GM12892 (cell line): ENCODE measurements around the gene SLC16A3.

ENCODE experiments used
- DNase-seq: peaks from one replicate; pipeline ENCODE4 v3.0.0; 2011; ENCODE audit not compliant: insufficient read length
- FAIRE-seq: peaks from 2 replicates; lab custom pipeline; 2011; peaks lifted over from hg19 to GRCh38; lab: Jason Lieb, UNC
- POLR2A ChIP-seq: IDR thresholded peaks from 2 replicates; pipeline ENCODE4 v1.6.1; 2011; ENCODE audit warnings: low read depth, low read length, control low read depth
- POLR2AphosphoS5 ChIP-seq: IDR thresholded peaks from 2 replicates; pipeline ENCODE4 v1.6.1; 2011; ENCODE audit warnings: low read depth, low read length, control low read depth
- TAF1 ChIP-seq: IDR thresholded peaks from 2 replicates; pipeline ENCODE4 v1.6.1; 2011; ENCODE audit warnings: low read depth, mild to moderate bottlenecking, control low read depth, low read length, borderline replicate concordance

Gene SLC16A3

DNA sequence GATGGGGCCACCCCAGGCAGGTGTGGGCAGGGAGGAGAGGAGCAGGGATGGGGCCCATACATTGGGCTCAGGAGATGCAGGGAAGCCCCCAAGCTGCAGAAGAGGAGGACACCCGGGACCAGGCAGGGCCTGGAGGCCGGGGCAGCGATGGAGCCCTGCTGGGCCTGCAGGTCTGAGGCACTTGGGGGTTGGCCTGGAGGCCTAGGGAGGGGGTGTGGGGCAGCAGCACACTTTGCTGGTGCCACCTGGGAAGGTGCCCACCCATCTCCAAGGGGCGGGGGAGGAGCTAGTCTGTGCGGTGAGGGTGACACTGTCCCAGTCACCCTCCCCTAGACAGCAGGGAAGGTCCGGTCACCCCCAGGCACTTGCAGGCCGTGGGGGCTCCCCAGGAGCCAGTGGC, 9.8 kb upstream of the SLC16A3 start:
- TF ChIP-seq POLR2AphosphoS5, result no peak
- TF ChIP-seq POLR2A, result no peak
- no peak for TF ChIP-seq TAF1
- no peak for DNase-seq
- no peak for FAIRE-seq

DNA sequence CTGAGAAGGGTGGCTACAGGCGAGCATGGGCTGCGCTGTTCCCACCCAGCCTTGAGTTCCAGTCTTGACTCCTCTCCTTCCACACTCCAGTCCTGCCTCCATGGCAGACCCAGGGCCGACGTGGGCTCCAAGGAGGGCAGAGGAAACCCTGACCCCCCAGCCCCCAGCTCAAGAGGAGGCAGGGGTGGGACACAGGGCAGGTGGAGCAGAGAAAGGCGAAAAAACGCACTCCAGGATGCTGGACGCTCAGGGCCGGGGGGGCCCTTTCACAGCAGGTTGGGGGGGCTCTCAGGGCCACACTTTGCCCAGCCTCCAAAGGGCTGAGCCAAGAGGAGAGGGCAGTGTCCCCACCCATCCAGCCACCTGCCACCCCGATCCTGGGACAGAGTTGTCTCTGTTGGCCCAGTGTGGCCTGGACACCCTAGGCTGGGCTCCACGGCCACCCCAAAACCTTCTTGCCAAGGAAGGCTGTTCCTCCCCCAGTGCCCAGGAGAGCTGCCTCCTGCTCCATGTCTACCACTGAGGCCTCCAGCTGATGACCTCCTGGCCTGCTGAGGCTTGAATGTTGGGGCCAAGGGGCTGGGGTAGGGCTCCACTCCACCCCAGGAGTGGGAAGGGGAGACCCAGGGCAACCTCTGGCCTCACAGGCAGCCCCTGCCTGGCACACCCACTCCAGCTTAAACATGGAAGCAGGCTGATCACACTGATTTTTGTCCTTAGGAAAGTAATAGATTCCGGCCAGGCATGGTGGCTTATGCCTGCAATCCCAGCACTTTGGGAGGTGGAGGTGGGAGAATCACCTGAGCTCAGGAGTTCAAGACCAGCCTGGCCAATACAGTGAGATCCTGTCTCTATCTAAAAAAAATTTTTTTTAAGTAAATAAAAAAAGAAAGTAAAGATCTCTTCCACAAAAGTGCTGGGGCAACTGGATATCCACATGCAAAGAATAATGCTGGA, 8.8 kb upstream of the SLC16A3 start:
- DNase-seq, result no peak
- FAIRE-seq, result no peak
- TF ChIP-seq POLR2A (no peak), TAF1 (no peak), POLR2AphosphoS5 (no peak)

DNA sequence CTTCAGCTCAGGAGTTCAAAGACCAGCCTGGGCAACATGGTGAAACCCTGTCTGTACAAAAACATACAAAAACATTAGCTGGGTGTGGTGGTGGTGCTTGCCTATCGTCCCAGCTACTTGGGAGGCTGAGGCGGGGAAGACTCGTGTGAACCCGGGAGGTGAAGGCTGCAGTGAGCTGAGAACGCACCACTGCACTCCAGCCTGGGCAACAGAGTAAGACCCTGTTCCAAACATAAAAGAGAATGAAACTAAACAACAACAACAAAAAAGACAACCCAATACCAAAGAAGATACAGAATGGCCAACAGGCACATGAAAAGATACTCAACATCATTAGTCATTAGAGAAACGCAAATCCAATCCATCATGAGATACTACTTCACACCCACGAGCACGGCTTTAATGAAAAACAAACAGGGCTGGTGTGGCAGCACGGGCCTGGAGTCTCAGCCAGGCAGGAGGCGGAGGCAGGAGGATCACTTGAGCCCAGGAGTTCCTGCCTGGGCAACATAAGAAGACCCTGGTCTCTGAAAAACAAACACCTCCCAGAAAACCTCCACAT, 7.4 kb upstream of the SLC16A3 start:
- DNase-seq, result no peak
- TF ChIP-seq POLR2A (no peak), POLR2AphosphoS5 (no peak), TAF1 (no peak)

DNA sequence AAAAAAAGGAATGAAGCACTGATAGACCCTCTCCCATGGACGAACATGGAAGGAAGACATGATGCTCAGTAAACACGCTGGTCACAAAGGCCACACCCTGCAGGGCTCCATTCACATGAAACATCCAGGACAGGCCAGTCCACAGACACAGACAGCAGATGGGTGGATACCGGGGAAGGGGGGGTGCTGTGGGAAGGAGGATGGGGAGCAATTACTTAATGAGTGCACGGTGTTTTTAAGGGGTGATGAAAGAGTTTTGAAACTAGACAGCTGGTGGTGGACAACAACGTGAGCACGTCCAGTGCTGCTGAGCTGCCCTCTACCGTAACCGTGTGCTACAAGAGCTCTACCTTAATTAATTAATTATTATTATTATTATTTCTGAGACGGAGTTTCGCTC, 6.0 kb upstream of the SLC16A3 start:
- no peak for FAIRE-seq
- no peak for DNase-seq
- no peak for TF ChIP-seq POLR2AphosphoS5
- no peak for TF ChIP-seq TAF1
- TF ChIP-seq POLR2A, result no peak

More for the DNA sequence above, 7.4 kb upstream of the SLC16A3 start:
- no peak for FAIRE-seq

DNA sequence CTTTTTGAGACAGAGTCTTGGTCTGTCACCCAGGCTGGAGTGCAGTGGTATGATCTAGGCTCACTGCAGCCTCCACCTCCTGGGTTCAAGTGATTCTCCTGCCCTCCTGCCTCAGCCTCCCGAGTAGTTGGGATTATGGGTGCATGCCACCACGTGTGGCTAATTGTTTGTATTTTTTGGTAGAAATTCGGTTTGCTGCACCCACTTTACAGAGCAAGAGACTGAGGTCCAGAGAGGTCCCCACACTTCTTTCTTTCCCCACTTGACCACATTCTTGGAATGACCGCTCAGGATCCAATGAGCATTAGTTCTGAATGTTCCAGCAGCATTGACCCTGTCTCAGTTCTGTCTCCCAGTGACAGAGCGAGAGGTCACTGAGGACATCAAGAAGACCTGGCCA, 5.3 kb upstream of the SLC16A3 start:
- DNase-seq, result no peak
- TF ChIP-seq POLR2AphosphoS5, result no peak
- TF ChIP-seq POLR2A, result no peak
- TF ChIP-seq TAF1, result no peak
- FAIRE-seq, result no peak

DNA sequence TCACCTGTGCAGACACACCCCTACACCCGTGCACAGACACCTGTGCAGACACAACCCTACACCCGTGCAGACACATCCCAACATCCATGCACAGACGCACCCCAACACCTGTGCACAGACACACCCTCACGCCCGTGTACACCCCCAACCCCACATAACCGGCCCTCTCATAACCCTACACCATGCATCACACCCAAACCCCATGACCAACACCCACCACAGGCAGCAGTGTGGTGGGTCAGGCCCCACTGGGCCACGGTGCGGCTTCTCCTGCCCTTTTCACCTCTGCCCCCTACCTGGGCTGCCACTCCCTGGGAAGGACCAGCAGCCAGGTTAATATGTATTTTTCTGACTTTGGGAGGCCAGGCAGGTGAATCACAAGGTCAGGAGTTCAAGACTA, 4.2 kb upstream of the SLC16A3 start:
- no peak for TF ChIP-seq POLR2A
- TF ChIP-seq TAF1, result no peak
- TF ChIP-seq POLR2AphosphoS5, result no peak
- no peak for DNase-seq
- no peak for FAIRE-seq

DNA sequence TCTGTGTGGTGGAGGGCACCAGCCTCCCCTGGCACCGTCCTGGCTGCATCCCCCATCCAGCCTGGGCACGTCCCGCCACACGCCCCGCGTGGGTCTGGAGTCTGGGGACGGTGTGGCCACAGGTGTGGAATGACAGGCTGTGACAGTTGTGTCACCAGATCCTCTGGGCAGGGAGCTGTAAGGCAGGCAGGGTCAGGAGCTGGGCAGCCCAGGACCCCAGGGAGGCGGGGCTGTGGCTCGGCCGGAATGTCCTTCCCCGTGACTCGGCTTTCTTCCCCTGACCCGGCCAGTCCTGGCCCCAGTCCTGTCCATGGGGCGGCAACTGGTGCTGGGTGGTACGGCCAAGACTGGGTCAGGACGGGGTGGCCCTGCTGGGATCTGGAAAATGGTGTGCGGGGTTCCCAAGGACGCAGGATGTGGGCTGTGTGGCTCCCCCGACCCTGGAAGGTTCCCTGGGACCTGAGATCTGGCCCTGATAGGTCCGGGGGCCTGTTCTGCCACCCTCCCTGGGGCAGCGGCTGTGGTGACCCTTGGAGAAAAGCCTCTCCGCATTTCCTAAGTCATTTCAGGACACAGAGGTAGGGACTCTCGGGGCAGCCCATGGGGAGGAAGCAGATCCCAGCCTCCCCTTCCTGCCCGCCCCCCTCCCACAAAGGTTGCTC, 3.3 kb upstream of the SLC16A3 start:
- no peak for FAIRE-seq
- no peak for TF ChIP-seq TAF1
- no peak for TF ChIP-seq POLR2AphosphoS5
- no peak for TF ChIP-seq POLR2A
- no peak for DNase-seq

DNA sequence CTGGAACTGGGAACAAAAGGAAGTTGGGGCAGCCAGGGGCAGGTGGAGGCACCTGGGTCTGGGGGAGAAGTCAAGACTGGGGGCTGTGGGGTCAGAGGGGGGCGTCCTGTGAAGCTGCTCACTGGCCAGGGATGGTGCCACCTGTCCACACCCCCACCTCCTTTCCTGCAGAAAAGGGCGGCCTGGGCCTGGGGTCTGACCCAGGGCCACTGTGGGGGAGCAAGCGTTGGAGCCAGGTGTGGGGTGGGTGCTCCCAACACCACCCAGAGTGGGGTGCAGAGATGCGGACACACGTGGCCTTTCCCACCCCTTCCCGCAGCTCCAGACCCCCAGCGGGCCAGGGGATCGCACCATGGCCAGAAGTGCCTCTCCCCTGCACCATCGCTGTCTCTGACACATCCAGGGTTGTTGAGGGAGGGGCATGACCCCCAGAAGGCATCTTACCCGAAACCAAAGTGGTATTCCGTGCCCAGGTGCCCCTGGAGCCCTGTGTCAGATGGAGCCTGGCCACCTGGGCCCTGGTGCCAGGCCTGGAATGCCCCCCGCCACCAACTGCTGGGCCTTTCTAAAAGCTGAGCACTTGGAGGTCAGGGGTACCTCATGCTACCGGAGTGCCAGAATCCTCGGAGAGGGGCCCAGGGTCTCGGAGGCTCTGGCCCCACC, 2.6 kb upstream of the SLC16A3 start:
- DNase-seq (no peak), FAIRE-seq (no peak)
- no peak for TF ChIP-seq POLR2AphosphoS5
- TF ChIP-seq TAF1, result no peak
- no peak for TF ChIP-seq POLR2A

DNA sequence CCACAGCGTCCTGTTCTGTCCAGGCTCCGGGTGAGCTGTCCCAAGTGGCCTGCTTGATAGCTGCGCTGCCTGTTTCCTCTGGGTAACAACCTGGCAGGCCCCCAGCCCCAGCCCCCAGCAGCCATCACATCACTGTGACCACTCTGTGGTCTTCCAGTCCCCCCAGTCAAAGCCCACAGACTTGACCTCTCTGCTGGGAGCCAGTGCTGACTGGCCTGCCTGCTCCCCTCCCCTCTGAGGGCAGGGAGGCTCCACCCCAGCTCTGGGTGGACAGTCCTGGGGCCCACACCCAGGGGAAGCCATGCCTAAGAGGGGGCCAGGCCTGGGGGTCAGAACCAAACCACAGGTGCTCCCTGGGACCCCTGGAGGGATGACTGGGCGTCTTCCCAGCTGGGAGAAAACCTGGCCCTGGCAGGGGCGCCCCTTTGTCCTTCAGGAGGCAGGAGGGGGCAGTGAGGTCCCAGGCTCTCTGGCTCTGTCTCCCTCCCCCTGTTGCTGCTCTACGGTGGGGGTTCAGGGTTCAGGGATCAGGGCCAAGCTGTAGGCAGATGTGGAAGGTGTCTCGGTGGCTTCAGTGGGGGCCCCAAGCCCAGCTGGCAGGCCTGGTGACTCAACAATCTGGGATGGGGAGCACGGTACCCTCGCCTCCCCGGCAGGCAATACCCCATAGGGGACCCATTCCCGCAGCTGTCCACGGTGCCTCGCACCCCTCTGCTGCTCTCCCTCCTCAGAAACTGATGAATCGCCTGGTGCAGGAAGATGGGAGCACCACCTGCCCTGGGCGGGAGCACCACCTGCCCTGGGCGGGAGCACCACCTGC, 1.8 kb upstream of the SLC16A3 start:
- no peak for TF ChIP-seq POLR2A
- TF ChIP-seq POLR2AphosphoS5, result no peak
- TF ChIP-seq TAF1, result no peak

DNA sequence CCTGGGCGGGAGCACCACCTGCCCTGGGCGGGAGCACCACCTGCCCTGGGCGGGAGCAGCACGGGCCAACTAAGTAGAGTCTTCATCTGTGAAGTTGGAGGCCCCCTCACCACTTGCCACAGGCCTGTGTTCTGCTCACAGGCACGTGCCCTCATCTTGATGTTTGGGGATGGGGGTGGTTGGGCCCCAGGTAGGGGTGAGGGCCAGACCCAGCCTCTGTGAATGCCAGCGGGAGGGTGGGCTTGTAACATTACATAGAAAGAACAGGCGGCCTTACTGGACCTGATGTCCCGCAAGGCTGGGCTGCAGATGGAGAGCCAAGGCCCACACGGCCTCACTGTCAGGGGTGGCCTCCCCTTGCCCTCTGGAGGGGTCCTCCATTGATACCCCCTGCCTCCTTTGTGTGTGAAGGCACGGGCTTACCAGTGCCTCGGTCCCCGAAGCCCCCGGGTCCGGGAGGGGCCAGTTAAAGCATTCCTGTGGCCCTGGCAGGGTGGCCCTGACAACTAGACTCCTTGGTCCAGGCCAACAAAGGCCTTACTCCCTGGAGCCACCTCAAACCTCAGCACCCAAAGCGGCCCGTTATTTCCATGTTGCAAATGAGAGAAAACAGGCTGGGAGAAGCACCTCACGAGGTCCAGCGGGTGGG, 1.1 kb upstream of the SLC16A3 start:
- FAIRE-seq (no peak), DNase-seq (no peak)
- TF ChIP-seq POLR2AphosphoS5 (no peak), POLR2A (no peak), TAF1 (no peak)

More for the DNA sequence above, 1.8 kb upstream of the SLC16A3 start:
- no peak for FAIRE-seq
- DNase-seq, result no peak
